Fibroblast of the conjunctiva (primary cell): ENCODE results near the gene SLC9A9.

Experiments used
- DNase-seq: peaks from one replicate; pipeline ENCODE4 v3.0.0-alpha.2; 2010; ENCODE audit warnings: low read depth

The SLC9A9 gene

DNA sequence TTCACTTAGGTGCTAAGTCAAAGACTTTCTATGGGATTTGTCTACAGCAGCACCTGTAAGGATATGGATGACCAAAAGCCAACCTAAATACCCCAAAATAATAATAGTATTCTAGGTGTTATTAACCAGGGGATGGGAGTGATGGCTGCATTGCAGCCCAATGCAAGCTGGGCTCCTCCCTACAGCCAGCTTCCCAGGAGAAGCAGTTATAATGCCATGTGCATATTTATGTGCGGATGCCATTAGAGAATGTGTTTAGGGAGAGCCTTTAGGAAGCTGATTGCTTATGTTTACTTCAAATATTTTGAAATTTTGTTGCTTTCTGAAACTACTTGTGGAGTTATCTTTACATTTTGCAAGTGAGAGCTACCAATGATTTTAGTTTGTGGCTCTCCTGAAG lies 491.4 kb downstream of the SLC9A9 start:
- no peak for DNase-seq

DNA sequence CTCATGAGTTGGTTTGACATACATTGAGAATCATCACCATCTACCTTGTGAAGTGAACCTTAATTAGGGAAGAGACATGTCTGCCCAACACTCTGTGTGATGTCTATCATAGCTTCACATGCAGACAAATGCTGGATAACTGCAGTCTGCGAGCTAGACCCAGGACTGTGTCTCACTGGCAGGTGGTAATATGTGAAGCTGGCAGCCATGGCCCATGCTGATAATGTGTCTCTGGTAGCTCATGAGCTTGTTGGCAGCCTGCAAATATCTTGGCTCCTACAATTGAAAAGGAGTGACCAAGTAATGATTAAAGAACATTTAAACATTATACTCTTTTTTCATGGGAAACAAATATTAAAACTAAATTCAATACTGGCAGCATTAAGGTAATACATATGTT lies 493.9 kb downstream of the SLC9A9 start:
- no peak for DNase-seq

DNA sequence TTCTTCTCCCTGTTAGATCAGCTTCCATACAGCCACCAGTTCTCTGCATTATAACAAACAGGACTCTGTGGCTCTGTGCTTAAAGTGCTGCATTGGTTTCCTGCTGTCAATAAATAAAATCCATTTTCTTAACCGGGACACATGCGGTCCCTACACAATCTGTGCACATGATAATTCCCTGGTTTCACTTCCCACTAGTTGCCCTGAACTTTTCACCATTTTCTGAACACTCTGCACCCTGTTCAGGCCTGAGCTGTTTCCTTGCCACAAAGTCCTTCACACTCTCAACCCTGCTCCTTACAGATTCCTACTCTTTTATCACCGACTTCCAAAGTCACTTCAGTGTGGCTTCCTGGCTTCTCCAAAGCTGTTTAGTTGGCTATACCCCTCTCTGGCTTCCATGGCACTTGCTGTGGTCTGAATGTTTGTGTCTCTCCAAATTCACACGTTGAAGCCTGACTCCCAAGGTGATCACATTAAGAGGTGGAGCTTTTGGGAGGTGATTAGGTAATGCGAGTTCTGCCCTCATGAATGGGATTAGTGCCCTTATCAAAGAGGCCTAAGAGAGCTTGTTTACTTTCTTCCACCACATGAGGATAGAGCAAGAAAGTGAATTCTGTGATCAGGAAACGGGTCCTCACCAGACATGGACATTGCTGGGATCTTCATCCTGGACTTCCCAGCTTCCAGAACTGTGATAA lies 495.3 kb downstream of the SLC9A9 start:
- no peak for DNase-seq

DNA sequence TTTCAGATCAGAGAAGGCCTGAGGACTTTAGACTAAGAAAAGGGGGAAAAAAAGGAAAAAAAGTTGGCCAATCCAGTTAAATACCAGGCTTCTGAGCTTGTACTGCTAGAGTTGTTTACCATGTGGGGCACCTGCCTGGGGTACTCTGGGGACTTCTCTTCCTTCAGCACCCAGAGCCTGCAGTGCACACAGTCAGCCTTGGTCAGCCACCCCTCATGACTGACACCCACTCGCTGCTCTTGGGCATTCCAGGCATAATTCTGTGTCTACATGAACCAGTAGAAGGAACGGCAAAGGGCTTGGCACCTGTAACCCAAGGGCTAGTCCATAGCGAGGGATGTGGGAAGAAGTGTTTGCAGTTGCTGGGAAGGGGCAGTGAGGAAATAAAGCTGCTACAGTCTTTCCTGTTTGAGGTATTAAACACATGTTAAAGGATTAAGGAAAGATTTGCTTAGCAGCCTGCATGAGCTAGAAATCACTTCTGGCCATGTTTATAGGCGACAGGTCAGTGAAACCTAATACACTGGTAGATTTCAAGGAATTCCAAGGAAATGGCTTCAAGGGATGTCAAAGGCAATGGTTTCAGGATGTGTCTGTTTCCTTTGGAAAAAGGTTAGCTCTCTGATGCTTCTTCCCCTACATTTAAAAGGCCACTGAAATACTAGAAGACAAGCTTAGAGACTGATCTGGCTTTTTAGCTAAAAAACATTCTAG lies 496.2 kb downstream of the SLC9A9 start:
- DNase-seq = no peak

DNA sequence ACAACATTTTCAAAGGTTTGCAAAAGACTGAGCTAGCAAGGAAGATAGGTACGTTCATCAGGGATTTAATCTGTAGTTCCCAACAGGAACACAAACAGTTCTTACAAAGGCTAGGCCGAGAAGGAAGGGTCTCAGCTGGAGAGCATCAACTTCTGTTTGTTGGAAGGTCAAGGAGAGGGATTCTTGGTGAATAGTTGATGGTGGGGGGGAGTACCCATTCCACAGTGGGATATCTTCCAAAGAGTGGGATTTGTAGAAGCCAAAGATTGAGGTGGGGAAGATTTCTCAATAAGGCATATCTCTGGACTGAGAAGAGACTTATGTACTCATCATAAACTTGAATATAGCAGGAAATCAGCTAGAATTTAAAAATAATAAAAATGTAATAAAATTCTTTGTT lies 496.9 kb downstream of the SLC9A9 start:
- DNase-seq = no peak

DNA sequence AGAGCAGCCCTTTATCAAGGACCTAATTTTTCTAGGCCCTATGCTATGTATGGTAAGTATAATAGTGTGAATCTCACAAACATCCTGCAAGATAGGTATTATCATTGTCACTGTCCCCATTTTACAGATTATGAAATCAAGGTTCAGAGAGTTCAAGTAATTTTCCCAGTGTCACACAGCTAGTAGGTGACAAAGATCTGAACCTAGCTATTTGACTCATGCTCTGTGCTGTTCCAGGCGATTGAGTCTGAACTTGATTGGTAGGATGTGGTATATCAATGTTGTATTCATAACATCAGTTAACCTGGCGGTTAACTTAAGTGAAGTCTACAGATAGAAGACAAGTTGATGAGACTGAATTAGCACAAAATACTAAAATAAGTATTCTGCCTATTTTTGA lies 498.8 kb downstream of the SLC9A9 start:
- DNase-seq = no peak

DNA sequence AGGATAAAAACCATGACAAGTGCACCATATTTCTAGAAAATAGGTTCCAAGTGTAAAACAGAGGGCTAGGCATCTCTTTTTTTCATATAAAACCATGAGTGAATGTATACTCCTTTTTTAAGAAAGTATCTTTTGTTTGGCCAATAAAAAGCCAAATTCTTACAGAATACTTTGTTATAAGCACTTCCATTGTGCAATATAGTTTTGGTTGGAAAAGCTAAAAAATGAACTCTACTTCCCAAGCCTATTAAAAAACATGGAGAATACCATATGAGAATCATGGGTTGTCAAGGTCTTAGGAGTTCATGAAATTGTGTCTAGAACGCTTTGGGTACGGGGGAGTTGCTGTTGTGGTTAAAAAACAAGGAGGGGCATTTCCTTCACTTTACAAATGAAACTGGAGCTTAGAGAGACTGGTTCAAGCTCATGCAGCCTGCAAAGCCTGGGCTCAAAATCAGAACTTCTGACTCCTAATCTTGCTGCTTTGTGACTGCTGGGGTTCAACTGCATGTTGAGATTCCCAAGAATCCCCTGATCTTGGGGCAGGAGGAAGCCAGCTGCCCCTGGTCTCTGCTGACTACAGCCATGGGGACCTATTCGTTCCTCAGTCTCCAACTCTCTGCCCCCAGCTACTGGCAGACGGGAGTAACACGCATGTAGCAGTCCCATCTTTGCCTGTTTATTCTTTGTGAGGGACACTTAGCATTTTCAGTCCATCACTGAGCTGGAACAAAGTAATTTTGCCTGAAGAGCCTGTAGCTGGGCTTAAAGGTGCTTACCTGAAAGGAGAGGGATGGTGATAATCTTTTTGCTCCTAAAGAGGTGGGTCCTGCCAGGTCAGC lies 499.6 kb downstream of the SLC9A9 start:
- DNase-seq = no peak

DNA sequence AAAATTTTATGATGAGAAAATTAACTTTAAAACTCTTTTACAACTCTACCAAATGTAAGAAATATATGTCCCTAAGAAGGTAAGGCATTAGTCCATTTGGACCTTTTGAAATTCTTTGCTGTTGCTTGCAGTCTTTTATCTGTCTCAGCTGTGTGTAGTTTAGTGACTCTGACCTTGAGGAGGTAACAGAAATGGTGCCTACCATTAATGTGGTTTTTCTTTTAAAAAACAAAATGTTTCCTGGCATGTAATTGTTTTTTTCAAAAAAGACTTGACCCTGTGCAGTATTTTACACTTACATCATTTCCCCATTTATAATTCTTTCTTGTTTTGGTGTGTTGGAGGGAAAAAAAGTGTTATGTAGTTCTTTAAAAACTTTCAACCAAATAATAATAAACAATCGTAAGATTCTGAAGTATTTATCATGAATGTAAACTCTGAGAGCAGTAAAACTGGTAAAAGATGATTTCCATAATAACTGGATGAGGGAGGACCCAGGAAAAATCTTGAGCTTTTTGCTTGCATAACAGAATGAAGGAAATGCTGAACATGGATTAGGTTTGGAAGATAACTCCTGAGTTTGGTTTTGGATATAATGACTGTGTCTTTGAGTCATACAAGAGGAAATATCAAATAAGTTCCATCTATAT lies 503.6 kb downstream of the SLC9A9 start:
- DNase-seq = no peak

DNA sequence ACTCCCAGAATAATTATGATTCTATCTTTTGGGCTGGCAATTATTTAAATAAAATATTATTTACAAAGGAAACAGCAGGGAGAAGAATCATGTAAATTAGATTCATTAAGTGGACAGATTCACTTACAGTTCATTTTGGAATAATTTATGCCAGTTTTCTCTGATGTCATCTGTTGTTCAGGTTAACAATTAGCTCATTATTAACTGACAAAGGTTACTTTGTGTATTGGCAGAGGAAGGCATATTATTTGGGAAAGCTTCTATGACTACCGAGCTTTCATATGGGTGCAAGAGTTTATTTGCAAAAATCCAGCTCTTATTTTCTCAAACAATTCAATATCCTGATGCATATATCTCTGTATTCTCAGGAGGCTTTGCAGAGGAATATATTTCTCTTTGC lies 504.3 kb downstream of the SLC9A9 start:
- DNase-seq = no peak

DNA sequence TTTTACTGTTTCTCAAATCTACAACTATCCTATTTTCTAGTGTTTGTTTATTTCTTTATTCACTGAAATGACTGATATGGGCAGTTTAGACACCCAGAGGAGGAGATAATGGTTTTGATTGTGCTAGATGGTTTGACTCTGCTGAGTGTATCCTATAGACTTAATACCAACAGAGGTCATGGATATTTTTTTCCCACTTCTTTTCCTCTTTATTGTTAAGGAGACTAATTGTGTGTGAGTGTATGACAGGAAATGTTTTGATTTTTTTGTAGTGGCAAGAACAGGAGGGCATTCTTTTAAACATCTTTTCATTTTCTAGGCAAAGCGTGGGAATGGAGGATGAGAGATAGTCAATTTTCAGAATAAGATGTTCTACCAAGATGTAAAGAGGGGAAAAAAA lies 505.2 kb downstream of the SLC9A9 start:
- DNase-seq = no peak

DNA sequence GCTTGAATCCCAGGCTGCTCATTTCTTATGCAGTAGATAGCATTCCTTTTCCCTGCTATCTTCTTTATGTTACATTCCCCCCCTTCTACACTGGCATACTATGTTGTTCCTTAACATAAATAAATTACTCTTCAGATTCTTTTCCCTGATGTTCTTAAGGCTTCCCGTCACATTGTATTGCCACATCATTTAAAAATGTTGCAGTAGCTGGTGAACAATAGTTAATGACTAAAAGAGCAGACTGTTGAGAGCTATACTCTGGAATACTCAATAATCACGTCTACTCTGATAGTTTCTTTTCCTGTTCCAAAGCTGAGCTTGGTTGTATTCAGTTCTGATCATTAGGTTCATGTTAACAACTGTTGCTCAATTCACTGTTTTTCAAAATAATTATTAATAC lies 508.8 kb downstream of the SLC9A9 start:
- DNase-seq = no peak

DNA sequence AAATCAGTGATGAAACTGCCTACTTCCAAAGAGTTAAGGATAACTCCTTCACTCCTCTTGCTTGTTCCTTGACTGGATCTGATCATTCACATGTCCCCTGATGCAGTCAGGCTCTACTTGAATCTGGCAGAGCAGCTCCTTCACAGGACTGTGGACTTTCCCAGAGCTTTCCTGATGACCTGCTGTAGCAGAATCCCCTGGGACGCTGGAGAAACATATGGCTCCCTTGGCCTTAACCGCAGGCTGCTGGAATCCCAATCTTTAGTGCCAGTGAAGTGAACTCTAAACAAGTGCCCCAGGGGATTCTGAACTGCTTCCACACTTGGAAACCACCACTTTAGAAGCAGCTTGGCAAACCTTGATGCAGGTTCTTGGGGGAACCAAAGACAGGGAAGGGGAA lies 510.9 kb downstream of the SLC9A9 start:
- no peak for DNase-seq

DNA sequence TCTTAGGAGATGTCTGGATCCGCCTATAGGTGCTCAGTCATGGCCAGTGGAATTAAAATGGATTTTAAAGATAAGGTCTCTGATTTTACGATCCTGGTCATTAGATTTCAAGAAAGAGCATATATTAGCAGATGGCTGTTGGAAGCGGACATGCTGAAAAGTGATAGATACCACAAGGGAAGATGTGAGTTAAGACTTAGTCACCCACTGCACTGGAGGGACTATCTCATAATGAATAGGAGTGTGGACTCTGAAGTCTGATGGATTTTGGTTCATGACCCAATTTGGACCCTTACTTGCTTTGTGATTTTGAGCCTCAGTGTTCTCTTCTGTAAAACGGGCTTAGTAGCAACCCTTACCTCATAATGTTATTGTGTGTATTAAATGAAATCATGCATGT lies 514.0 kb downstream of the SLC9A9 start:
- no peak for DNase-seq

DNA sequence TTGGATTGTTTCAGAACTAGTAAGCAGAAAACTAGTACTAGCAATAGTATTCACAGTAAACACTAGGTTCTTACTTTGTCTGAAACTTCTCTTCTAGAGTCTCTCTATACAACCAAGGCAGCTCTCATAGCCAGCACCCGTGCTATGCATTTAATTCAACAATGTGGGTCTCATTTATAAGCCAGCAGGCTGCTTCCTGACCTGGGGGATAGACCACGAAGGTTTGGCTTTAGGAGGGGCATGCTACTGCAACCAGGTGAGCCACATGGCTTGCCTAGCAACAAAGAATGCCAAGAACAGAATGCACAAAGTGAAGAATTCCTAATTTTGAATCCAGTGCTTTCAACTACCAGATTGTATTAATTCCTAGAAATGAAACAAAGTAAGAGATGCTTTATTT lies 514.9 kb downstream of the SLC9A9 start:
- DNase-seq = no peak

DNA sequence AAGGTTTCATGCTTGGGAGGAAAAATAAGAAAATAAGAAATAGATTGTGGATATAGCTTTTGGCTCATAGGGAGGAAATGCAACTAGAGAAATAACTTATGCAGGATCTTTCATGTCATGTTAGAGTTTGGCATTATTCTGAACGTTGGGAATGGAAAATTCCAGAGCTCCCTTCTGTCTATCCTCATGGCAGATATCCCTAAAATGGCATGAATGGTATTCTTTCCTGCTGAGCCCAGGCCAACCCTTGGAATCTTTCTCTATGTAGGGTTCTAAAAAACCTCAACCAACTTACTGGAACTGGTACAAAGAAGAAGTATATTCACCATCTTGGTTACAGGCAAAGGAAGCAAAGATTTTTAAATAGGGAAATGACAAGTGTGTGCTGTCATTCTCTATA lies 516.2 kb downstream of the SLC9A9 start:
- DNase-seq = no peak

DNA sequence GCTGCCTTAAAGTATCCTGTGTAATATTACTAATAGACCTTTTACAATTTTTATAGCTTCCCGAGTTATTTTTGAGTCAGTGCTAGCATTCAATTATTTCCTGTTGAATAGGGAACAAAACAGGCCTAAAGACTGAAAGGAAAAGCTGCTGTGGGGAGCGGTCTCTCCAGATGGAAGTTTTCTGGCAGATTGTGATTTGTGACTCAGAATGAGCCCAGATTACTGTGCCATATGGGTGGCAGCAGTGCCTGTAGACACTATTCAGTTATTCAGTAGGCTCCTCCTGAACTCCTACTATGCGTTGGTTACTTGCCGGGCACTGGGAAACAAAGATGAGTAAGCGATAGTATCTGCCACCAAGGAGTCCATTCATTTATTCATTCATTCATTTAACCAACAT lies 516.9 kb downstream of the SLC9A9 start:
- DNase-seq = no peak

DNA sequence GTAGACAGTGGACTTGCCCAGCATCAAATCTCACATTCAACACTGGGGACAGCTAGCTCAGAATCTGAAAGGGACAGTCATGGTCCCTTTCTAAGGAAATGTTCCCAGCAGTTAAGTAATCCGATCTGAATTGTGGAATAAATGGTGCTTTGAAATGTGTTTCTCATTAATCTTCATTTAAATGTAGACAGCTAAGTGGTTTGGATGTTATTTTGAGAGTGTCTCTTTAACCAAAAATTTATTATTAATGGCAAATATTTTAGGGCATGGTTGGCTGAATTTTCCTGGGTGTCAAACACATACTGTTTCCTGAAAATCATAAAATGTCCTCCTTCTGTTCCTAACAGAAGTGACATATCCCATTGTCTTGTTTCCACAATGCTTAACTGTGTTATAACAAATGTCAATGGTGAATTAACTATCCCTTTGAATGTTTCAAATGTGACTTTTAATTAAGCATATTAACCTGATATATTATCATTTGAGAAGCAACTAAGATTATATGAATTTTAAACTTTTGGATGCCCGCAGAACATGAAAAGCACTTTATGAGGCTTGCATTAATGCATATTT lies 517.9 kb downstream of the SLC9A9 start:
- DNase-seq = no peak

DNA sequence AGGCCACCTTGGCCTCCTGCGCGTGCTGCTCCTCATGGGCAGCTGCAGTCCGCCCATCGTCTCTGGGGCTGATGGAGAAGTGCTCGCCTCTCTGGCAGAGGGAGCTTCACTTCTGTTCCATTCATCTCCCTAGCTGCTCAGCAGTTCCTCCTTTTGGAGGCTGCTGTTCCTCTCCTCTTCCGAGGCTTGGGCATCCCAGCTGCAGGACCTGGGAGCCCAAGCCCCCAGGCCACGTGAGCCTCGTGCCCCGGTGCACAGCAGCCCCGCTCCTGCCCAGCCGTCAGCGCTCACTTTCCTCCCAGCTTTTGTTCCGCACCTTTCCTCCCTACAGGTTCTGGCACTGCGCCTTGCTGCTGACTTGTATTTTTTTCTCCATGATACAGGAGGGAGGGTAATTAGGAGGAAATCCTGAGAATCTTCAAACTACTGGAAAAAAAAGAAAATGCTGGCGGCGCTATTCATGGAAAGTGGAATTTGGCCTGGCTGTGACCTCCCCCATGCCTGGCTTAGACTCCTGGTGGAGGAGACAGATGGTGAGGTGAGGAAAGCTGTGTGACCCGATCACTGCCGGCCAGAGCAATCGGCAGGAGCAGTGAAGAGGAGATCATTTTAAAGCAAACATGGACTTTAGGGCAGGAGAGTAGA lies 518.6 kb downstream of the SLC9A9 start:
- DNase-seq = no peak

DNA sequence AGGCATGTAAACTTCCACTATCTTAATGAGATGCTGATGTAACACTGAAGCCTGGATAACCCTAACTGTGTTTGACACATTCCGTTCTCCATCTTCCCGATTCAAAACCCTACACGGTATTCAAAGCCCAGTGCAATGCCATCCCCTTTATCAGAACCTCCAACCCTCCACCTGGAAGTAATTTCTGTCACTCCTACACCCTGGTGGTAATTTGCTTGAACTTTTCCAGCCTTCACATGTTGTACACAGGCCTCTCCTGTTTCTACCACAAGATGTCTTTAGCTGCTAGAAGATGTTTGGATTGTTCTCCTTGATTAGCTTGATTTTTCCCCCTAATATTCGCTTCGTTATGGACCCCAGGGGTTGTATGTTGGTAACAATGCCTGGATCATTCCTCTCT lies 519.8 kb downstream of the SLC9A9 start:
- no peak for DNase-seq

DNA sequence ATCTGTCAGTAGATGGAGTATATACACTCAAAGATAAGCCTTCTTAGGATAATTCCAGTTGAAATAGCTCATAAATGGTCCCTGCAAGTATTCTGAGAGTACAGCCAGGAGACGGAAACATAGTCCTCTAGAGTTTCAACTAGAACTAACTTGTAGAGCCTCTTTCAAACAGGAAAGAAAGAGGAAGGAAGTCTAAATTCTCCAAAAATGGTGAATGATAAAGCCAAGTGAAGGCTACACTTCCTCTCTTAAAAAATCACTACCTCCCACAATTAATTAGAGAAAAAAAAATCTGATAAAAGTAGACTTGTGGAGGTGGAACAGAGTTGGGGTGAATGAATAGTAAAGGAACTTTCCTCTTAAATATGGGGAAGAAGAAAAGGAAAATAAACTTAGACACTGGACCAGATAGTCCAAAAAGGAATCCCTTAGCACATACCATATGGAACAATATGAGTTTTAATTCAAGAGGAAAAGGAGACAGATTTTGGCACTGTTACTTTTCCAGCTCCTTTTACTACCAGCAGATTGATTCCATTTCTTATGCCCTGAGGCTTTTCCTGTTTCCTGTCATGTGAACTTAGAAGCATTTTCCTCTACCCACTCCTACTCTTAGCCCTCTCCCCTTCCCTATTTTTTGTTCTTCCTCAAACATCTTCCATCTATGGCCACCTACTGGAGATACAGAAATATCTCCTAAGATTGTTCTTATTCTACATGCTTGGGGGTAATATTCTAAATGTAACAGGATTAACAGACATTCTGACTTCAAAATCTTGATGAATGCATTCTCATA lies 521.1 kb downstream of the SLC9A9 start:
- DNase-seq = no peak
